Prostate gland (tissue), 2 donors: Measurements from ENCODE around the gene HADHA.
"Not testable (repeated sequence)": the region's sequence is repeated elsewhere in the genome, so short reads cannot be mapped to it uniquely, and the experiment has no call there.

Source experiments
- POLR2A ChIP-seq: fragments of 450-650 bp; IDR thresholded peaks from one replicate; pipeline ENCODE4 v1.6.1; 2016; ENCODE audit warnings: antibody characterized with exemption, mild to moderate bottlenecking
- TF ChIP-seq, protein P1 (sequence below), 4 experiments: fragments of 200-600 bp in 2 of 4; fragments of 450-650 bp in 2 of 4; sonication (generic) in 2 of 4; IDR thresholded peaks; 1 replicate in 3 of 4; 2 replicates in 1 of 4; pipeline ENCODE4 v1.5.1; 2016 to 2019; ENCODE audit warnings: antibody characterized with exemption in 4 of 4, mild to moderate bottlenecking in 2 of 4, moderate library complexity in 2 of 4

DNA sequence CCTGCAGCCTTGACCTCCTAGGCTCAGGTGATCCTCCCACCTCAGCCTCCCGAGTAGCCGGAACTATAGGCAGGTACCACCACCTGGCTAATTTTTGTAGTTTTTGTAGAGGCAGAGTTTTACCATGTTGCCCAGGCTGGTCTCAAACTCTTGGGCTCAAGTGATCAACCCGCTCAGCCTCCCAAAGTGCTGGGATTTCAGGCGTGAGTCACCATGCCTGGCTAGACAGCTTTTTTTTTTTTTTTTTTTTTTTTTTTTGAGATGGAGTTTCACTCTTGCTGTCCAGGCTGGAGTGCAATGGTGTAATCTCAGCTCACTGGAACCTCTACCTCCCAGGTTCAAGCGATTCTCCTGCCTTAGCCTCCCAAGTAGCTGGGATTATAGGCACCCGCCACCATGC, 77.9 kb downstream of the HADHA start:
- TF ChIP-seq, protein P1, sequence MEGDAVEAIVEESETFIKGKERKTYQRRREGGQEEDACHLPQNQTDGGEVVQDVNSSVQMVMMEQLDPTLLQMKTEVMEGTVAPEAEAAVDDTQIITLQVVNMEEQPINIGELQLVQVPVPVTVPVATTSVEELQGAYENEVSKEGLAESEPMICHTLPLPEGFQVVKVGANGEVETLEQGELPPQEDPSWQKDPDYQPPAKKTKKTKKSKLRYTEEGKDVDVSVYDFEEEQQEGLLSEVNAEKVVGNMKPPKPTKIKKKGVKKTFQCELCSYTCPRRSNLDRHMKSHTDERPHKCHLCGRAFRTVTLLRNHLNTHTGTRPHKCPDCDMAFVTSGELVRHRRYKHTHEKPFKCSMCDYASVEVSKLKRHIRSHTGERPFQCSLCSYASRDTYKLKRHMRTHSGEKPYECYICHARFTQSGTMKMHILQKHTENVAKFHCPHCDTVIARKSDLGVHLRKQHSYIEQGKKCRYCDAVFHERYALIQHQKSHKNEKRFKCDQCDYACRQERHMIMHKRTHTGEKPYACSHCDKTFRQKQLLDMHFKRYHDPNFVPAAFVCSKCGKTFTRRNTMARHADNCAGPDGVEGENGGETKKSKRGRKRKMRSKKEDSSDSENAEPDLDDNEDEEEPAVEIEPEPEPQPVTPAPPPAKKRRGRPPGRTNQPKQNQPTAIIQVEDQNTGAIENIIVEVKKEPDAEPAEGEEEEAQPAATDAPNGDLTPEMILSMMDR (IDR thresholded peaks at IDR 0.05), result not testable (repeated sequence)
- not testable (repeated sequence) for TF ChIP-seq POLR2A
